Endothelial cell of umbilical vein (primary cell): ENCODE measurements around the gene SLC38A11.
"Not testable (repeated sequence)": the region's sequence is repeated elsewhere in the genome, so short reads cannot be mapped to it uniquely, and the experiment has no call there.

Source experiments
- EZH2 ChIP-seq: IDR thresholded peaks from 2 replicates; pipeline ENCODE4 v1.6.1; 2012; ENCODE audit warnings: borderline replicate concordance, low read depth, mild to moderate bottlenecking, moderate library complexity, low read length, inconsistent platforms; ENCODE audit not compliant: severe bottlenecking
- FOS ChIP-seq: IDR thresholded peaks from 2 replicates; pipeline ENCODE4 v1.6.1; 2011; ENCODE audit warnings: mild to moderate bottlenecking, low read length, moderate library complexity, borderline replicate concordance; ENCODE audit not compliant: insufficient read depth
- GATA2 ChIP-seq: IDR thresholded peaks from 2 replicates; pipeline ENCODE4 v1.7.0; 2011; ENCODE audit warnings: low read depth, mild to moderate bottlenecking, moderate library complexity, mixed read lengths, low read length; ENCODE audit not compliant: insufficient read length, insufficient read depth
- JUN ChIP-seq: IDR thresholded peaks from 2 replicates; pipeline ENCODE4 v1.6.1; 2011; ENCODE audit warnings: borderline replicate concordance, low read depth; ENCODE audit not compliant: insufficient read length, insufficient read depth
- MYC ChIP-seq: IDR thresholded peaks from one replicate; pipeline ENCODE4 v1.6.1; 2011; ENCODE audit warnings: mild to moderate bottlenecking, low read depth, low read length
- POLR2A ChIP-seq: IDR thresholded peaks from 2 replicates; pipeline ENCODE4 v1.6.1; 2012; ENCODE audit warnings: low read depth, mild to moderate bottlenecking, control low read depth, low read length
- POLR2AphosphoS5 ChIP-seq: IDR thresholded peaks from 2 replicates; pipeline ENCODE4 v1.6.1; 2012; ENCODE audit warnings: low read depth, mild to moderate bottlenecking, control low read depth, low read length, moderate library complexity; ENCODE audit not compliant: insufficient read depth
- TF ChIP-seq, protein P1 (sequence below), 2 donors: IDR thresholded peaks; 1 replicate in 1 of 2; 2 replicates in 1 of 2; pipeline ENCODE4 v1.5.1; 2011; ENCODE audit warnings: low read length in 2 of 2, mild to moderate bottlenecking in 2 of 2, moderate library complexity in 2 of 2, control low read depth in 1 of 2, inconsistent platforms in 1 of 2, low read depth in 1 of 2; ENCODE audit not compliant: insufficient read depth in 1 of 2; ENCODE audit errors: extremely low read depth in 1 of 2
- TF ChIP-seq, protein P2 (sequence below): IDR thresholded peaks from 2 replicates; pipeline ENCODE4 v1.6.1; 2011; ENCODE audit not compliant: insufficient read depth, insufficient read length

DNA sequence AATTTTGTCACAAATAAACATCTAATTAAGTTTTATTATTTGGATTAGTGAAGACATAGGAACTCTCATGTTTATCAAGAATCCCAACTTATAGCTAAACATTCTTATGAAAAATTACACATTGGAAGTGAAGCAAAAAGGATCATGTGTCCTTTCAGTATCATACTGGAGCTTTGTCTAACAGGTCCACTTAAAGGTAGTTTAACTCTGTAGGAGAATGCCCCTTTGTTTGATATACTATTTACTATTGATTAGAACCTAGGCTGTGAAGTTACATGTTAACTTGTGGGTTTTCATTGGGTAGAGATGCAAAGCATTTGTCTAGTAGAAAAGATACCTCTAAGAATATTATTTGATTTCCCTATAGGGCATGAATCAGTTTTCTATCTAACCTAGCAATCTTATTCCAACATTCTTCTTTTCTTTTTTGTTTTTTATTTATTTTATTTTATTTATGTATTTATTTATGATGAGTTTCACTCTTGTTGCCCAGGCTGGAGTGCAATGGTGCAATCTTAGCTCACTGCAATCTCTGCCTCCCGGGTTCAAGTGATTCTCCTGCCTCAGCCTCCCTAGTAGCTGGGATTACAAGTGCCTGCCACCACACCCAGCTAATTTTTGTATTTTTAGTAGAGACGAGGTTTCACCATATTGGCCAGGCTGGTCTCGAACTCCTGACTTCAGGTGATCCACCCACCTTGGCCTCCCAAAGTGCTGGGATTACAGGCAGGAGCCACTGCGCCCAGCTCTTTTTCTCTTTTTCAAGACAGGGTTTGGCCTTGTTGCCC lies 95.2 kb downstream of the SLC38A11 start:
- not testable (repeated sequence) for TF ChIP-seq POLR2A, POLR2AphosphoS5, MYC, EZH2, GATA2, FOS, JUN
- TF ChIP-seq, protein P1, sequence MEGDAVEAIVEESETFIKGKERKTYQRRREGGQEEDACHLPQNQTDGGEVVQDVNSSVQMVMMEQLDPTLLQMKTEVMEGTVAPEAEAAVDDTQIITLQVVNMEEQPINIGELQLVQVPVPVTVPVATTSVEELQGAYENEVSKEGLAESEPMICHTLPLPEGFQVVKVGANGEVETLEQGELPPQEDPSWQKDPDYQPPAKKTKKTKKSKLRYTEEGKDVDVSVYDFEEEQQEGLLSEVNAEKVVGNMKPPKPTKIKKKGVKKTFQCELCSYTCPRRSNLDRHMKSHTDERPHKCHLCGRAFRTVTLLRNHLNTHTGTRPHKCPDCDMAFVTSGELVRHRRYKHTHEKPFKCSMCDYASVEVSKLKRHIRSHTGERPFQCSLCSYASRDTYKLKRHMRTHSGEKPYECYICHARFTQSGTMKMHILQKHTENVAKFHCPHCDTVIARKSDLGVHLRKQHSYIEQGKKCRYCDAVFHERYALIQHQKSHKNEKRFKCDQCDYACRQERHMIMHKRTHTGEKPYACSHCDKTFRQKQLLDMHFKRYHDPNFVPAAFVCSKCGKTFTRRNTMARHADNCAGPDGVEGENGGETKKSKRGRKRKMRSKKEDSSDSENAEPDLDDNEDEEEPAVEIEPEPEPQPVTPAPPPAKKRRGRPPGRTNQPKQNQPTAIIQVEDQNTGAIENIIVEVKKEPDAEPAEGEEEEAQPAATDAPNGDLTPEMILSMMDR (IDR thresholded peaks at IDR 0.05; ENCODE audit: extremely low read depth in 1 of 2, insufficient read depth in 1 of 2, low read depth in 1 of 2, low read length in 2 of 2) = not testable (repeated sequence)
- TF ChIP-seq, protein P2, sequence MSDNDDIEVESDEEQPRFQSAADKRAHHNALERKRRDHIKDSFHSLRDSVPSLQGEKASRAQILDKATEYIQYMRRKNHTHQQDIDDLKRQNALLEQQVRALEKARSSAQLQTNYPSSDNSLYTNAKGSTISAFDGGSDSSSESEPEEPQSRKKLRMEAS = not testable (repeated sequence)
